HCT116 (cell line): Measurements from ENCODE around the gene NCAPG2.

ENCODE experiments used
- CTCF ChIP-seq, 3 experiments: fragments of 200-600 bp in 1 of 3; sonication (generic) in 1 of 3; IDR thresholded peaks in 2 of 3; conservative IDR thresholded peaks in 1 of 3; 2 replicates each; pipeline ENCODE4 v1.5.1; 2012 to 2017; ENCODE audit warnings: low read depth in 2 of 3, low read length in 2 of 3, antibody characterized with exemption in 1 of 3, borderline replicate concordance in 1 of 3, control low read depth in 1 of 3, mild to moderate bottlenecking in 1 of 3, mixed read lengths in 1 of 3, mixed run types in 1 of 3, moderate library complexity in 1 of 3; ENCODE audit not compliant: insufficient read depth in 1 of 3
- EZH2 ChIP-seq: fragments of 200-600 bp; sonication (generic); IDR thresholded peaks from 2 replicates; pipeline ENCODE4 v1.6.1; 2017; ENCODE audit warnings: antibody characterized with exemption, mixed run types
- EZH2phosphoT487 ChIP-seq: fragments of 200-600 bp; IDR thresholded peaks from 2 replicates; pipeline ENCODE4 v1.6.1; 2018; ENCODE audit warnings: antibody characterized with exemption, borderline replicate concordance
- POLR2A ChIP-seq: IDR thresholded peaks from 2 replicates; pipeline ENCODE4 v1.7.0; 2011; ENCODE audit warnings: borderline replicate concordance; ENCODE audit not compliant: insufficient read depth, insufficient read length; ENCODE audit errors: extremely low read depth
- POLR2AphosphoS5 ChIP-seq: IDR thresholded peaks from 2 replicates; pipeline ENCODE4 v1.6.1; 2011; ENCODE audit warnings: mild to moderate bottlenecking, low read depth, low read length, moderate library complexity
- SP1 ChIP-seq: IDR thresholded peaks from 2 replicates; pipeline ENCODE4 v1.6.1; 2012; ENCODE audit warnings: low read depth
- ZFX ChIP-seq: fragments of 450-650 bp; IDR thresholded peaks from 2 replicates; pipeline ENCODE4 v1.6.1; 2017
- ZNF274 ChIP-seq: fragments of 200-500 bp; sonication (Bioruptor generic); IDR thresholded peaks from 2 replicates; pipeline ENCODE4 v1.6.1; 2014; ENCODE audit warnings: mild to moderate bottlenecking, low read depth, low read length, inconsistent platforms

DNA sequence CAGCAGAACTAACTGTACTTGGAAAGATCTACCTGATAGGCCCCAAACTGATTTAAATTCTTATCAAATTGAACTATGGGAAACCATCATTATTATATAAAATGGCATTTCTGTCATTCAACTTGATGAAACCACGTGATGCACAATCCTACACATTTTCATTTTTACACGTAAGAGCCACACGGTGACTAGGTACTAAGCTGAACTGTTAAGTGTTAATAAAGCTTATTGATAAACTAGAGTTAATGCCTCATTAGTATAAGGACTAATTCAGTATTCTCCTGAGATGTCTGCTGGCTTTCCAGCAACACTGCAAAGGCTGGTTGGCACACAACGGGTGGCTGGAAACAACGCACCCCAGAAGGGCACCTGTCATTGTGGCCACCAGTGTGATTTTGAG, 4.6 kb downstream of the NCAPG2 start:
- TF ChIP-seq CTCF (IDR thresholded peaks at IDR 0.05 in 2 of 3, conservative IDR thresholded peaks at IDR 0.05 in 1 of 3; ENCODE audit: borderline replicate concordance in 1 of 3, insufficient read depth in 1 of 3, low read depth in 2 of 3, low read length in 2 of 3), result no peak
- TF ChIP-seq EZH2, result no peak
- no peak for TF ChIP-seq ZNF274
- TF ChIP-seq POLR2A, result no peak
- no peak for TF ChIP-seq ZFX
- TF ChIP-seq POLR2AphosphoS5, result no peak
- no peak for TF ChIP-seq EZH2phosphoT487
- no peak for TF ChIP-seq SP1
